ENCODE measurements around the gene NUDT5. TPM values are rescaled to one million over a fixed set of nuclear protein-coding genes. Genes with fewer than 3 reads are reported as not detected.

Gene NUDT5
- polyA plus RNA-seq, 1 donor (not counting 4 experiments of a cell fraction or from before 2014, with no cell fraction given): 125 TPM

DNA sequence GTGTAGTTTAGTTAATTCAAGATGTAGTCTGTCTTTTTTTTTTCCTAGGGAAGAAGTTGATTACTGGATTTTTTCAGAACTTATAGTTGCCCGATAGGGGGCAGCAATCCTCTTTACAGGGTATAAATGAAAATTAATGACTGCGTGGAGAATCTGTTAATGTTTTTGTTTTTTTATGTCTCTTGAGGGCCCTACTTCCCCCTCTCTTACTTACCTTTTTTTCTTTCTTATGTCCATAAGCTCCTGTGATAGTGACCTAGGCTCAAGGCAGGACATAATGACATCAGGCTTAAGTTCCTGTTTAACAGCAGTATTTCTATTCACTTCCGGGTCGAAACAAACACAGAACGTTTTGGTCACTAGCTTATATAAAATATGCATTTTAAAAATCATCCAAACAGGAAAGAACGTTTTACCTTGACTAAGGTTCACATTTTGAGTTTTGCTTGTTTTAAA is 19.1 kb upstream of the NUDT5 start:
- Histone ChIP-seq H3K79me2 (ENCODE audit: control insufficient read depth, insufficient read depth, low read length) (peaks cover 15% of the 10 kb centered on the region), H3K4me3 (ENCODE audit: control insufficient read depth in 2 of 3, extremely low read depth in 1 of 3, insufficient read depth in 2 of 3, low read depth in 1 of 3, low read length in 3 of 3) (no peak overlapping the region), H2AFZ (ENCODE audit: control insufficient read depth, low read length) (peak overlapping the region; percentile 8), H3K27me3 (ENCODE audit: control insufficient read depth, extremely low read depth, insufficient read depth, low read length) (no peaks in the 10 kb centered on the region), H3K9me3 (ENCODE audit: control insufficient read depth, low read depth, low read length) (no peaks in the 10 kb centered on the region), H3K9ac (ENCODE audit: control insufficient read depth, extremely low read depth, insufficient read depth, low read length) (no peak overlapping the region), H4K20me1 (ENCODE audit: control insufficient read depth, extremely low read depth, insufficient read depth, low read length) (no peaks in the 10 kb centered on the region), H3K36me3 (ENCODE audit: control insufficient read depth in 2 of 2, extremely low read depth in 1 of 2, insufficient read depth in 2 of 2, low read length in 2 of 2) (peaks cover 15 to 25% of the 10 kb centered on the region in 2 experiments), H3K4me2 (ENCODE audit: control insufficient read depth, extremely low read depth, insufficient read depth, low read depth, low read length) (no peak overlapping the region), H3K27ac (ENCODE audit: control insufficient read depth, insufficient read depth, low read length) (no peak overlapping the region), H3K9me1 (ENCODE audit: control insufficient read depth, extremely low read depth, insufficient read depth, low read length) (no peaks in the 10 kb centered on the region), H3K4me1 (ENCODE audit: control insufficient read depth, extremely low read depth, insufficient read depth, low read length) (no peaks in the 10 kb centered on the region)
- DNase-seq (ENCODE audit: low read depth, low spot score): no peak
- dilution Hi-C loops (cut with MboI; ENCODE audit: extremely low pct_ligation_motif_present, low sequenced_read_pairs): no loop called here
- TF ChIP-seq EZH2 (IDR thresholded peaks at IDR 0.05; ENCODE audit: low read length) (no peak), CTCF (optimal IDR thresholded peaks at IDR 0.05 in 1 of 3, IDR thresholded peaks at IDR 0.05 in 1 of 3, conservative IDR thresholded peaks at IDR 0.05 in 1 of 3; ENCODE audit: extremely low read depth in 1 of 3, insufficient read depth in 2 of 3, low read length in 3 of 3) (peak in 2 of 3 experiments; percentile 39 to 46)
- no peak for FAIRE-seq

- H3K4me2 ChIP-seq (ENCODE audit: control insufficient read depth, extremely low read depth, insufficient read depth, low read depth, low read length): no peak overlapping the region
- H3K9me1 ChIP-seq (ENCODE audit: control insufficient read depth, extremely low read depth, insufficient read depth, low read length): no peaks in the 10 kb centered on the region
- H4K20me1 ChIP-seq (ENCODE audit: control insufficient read depth, extremely low read depth, insufficient read depth, low read length): no peaks in the 10 kb centered on the region
- DNase-seq (ENCODE audit: low read depth, low spot score) (no peak), FAIRE-seq (no peak)
- no peaks in the 10 kb centered on the region for H3K4me1 ChIP-seq (ENCODE audit: control insufficient read depth, extremely low read depth, insufficient read depth, low read length)
- no peaks in the 10 kb centered on the region for H3K9me3 ChIP-seq (ENCODE audit: control insufficient read depth, low read depth, low read length)
- H3K79me2 ChIP-seq (ENCODE audit: control insufficient read depth, insufficient read depth, low read length): peaks cover 16% of the 10 kb centered on the region
- H2AFZ ChIP-seq (ENCODE audit: control insufficient read depth, low read length): no peak overlapping the region
- no peak overlapping the region for H3K9ac ChIP-seq (ENCODE audit: control insufficient read depth, extremely low read depth, insufficient read depth, low read length)
- TF ChIP-seq CTCF (optimal IDR thresholded peaks at IDR 0.05 in 1 of 3, IDR thresholded peaks at IDR 0.05 in 1 of 3, conservative IDR thresholded peaks at IDR 0.05 in 1 of 3; ENCODE audit: extremely low read depth in 1 of 3, insufficient read depth in 2 of 3, low read length in 3 of 3) (no peak), EZH2 (IDR thresholded peaks at IDR 0.05; ENCODE audit: low read length) (no peak)
- peaks cover 18 to 25% of the 10 kb centered on the region in 2 experiments for H3K36me3 ChIP-seq (ENCODE audit: control insufficient read depth in 2 of 2, extremely low read depth in 1 of 2, insufficient read depth in 2 of 2, low read length in 2 of 2)
- no peaks in the 10 kb centered on the region for H3K27me3 ChIP-seq (ENCODE audit: control insufficient read depth, extremely low read depth, insufficient read depth, low read length)
- peak overlapping the region; percentile 29 for H3K27ac ChIP-seq (ENCODE audit: control insufficient read depth, insufficient read depth, low read length)
- no peak overlapping the region for H3K4me3 ChIP-seq (ENCODE audit: control insufficient read depth in 2 of 3, extremely low read depth in 1 of 3, insufficient read depth in 2 of 3, low read depth in 1 of 3, low read length in 3 of 3)
- dilution Hi-C loops (cut with MboI; ENCODE audit: extremely low pct_ligation_motif_present, low sequenced_read_pairs): no loop called here
Measured at GRCh38 chr10:12214093-12214492, 18.4 kb upstream of the NUDT5 start.
